H4 (cell line): ENCODE measurements around the gene DLG2. TPM values are rescaled to one million over a fixed set of nuclear protein-coding genes. Genes with fewer than 3 reads are reported as not detected.
"Not testable (repeated sequence)": the region's sequence is repeated elsewhere in the genome, so short reads cannot be mapped to it uniquely, and the experiment has no call there.

Experiments
- DNase-seq: peaks from one replicate; pipeline ENCODE4 v3.0.0-alpha.2; 2015; ENCODE audit warnings: low spot score
- total RNA-seq: library from RNA; depleted of rRNA; stranded (reverse); fragments of >200 nt; shearing (Covaris generic); gene quantifications from 2 replicates; pipeline ENCODE4 v1.2.3, GENCODE V29; 2014

DLG2 gene
- total RNA-seq, 1 experiment from 2014 or later = 2.6 TPM

- DNase-seq = peak; percentile 33
These were observed 16.1 kb upstream of the DLG2 start for GRCh38 chr11:85643191-85643614.

- no peak for DNase-seq
These were observed 7.6 kb upstream of the DLG2 start for GRCh38 chr11:85634747-85635146.

GRCh38 chr11:85628771-85629341 lies 1.7 kb upstream of the DLG2 start:
- DNase-seq = no peak

GRCh38 chr11:85627998-85628770 lies 1.0 kb upstream of the DLG2 start, which contains the start of gene TMEM126B:
Gene TMEM126B, plus strand, starts transcription at chr11:85628593. Its CDS starts 15 bp downstream, at chr11:85628608.
- peak; percentile 95 for DNase-seq

GRCh38 chr11:85626496-85626895 lies 648 bp downstream of the DLG2 start:
- no peak for DNase-seq

- no peak for DNase-seq
These were observed 6.9 kb downstream of the DLG2 start for GRCh38 chr11:85620256-85620655.

- DNase-seq = no peak
These were observed 7.6 kb downstream of the DLG2 start for GRCh38 chr11:85619499-85619898.

- not testable (repeated sequence) for DNase-seq
These were observed 15.5 kb downstream of the DLG2 start for GRCh38 chr11:85611643-85612042.

- DNase-seq = peak; percentile 9
These were observed 17.9 kb downstream of the DLG2 start for GRCh38 chr11:85609286-85609685.

GRCh38 chr11:85608621-85609020 lies 18.5 kb downstream of the DLG2 start:
- DNase-seq = not testable (repeated sequence)

GRCh38 chr11:85606237-85606636 lies 20.9 kb downstream of the DLG2 start:
- not testable (repeated sequence) for DNase-seq

GRCh38 chr11:85603220-85603619 lies 23.9 kb downstream of the DLG2 start:
- DNase-seq = no peak

GRCh38 chr11:85602526-85603213 lies 24.5 kb downstream of the DLG2 start:
- no peak for DNase-seq

- no peak for DNase-seq
These were observed 28.1 kb downstream of the DLG2 start for GRCh38 chr11:85599083-85599482.

- DNase-seq = no peak
These were observed 30.3 kb downstream of the DLG2 start for GRCh38 chr11:85596886-85597285.

GRCh38 chr11:85595285-85595884 lies 31.8 kb downstream of the DLG2 start:
- peak; percentile 40 for DNase-seq

GRCh38 chr11:85590848-85591483 lies 36.2 kb downstream of the DLG2 start:
- DNase-seq = peak; percentile 46

- no peak for DNase-seq
These were observed 37.8 kb downstream of the DLG2 start for GRCh38 chr11:85589373-85589772.

GRCh38 chr11:85582111-85582510 lies 45.0 kb downstream of the DLG2 start:
- DNase-seq = no peak

- DNase-seq = no peak
These were observed 51.8 kb downstream of the DLG2 start for GRCh38 chr11:85575388-85575787.

- no peak for DNase-seq
These were observed 55.1 kb downstream of the DLG2 start for GRCh38 chr11:85572056-85572455.

GRCh38 chr11:85569525-85569924 lies 57.6 kb downstream of the DLG2 start:
- no peak for DNase-seq
